Brain microvascular endothelial cell (primary cell): ENCODE data around the gene RFC3.

ENCODE experiments used
- DNase-seq: peaks from one replicate; pipeline ENCODE4 v3.0.0-alpha.2; 2020
- H3K27ac ChIP-seq: fragments of 250-450 bp; sonication (Bioruptor Pico); 2 replicates; pipeline ENCODE4 v1.5.1; 2020; ENCODE audit warnings: mild to moderate bottlenecking, moderate library complexity
- H3K27me3 ChIP-seq: fragments of 250-450 bp; sonication (Bioruptor Pico); replicated peaks from 2 replicates; pipeline ENCODE4 v1.5.1; 2020; ENCODE audit warnings: mild to moderate bottlenecking
- H3K36me3 ChIP-seq: fragments of 250-450 bp; sonication (Bioruptor Pico); replicated peaks from 2 replicates; pipeline ENCODE4 v1.5.1; 2020; ENCODE audit warnings: mild to moderate bottlenecking
- H3K4me3 ChIP-seq: 2 replicates; pipeline ENCODE4 v1.5.1; 2011; ENCODE audit warnings: low read depth, mild to moderate bottlenecking, control low read depth, low read length, moderate library complexity
- CTCF ChIP-seq: IDR thresholded peaks from 2 replicates; pipeline ENCODE4 v1.5.1; 2011; ENCODE audit warnings: low read depth, mild to moderate bottlenecking, moderate library complexity, low read length, control low read depth, inconsistent platforms; ENCODE audit errors: missing control alignments
- in situ Hi-C: cut with HindIII; loops from 2 replicates; pipeline ENCODE4 v1.10.0; 2017; ENCODE audit warnings: low sequenced_read_pairs, low pct_ligation_motif_present

The RFC3 gene

GRCh38 chr13:33865945-33866344, 48.0 kb downstream of the RFC3 start:
- no peak for TF ChIP-seq CTCF
- no peak for DNase-seq
- H3K4me3 ChIP-seq: no peak overlapping the region
- H3K36me3 ChIP-seq: no peaks in the 10 kb centered on the region
- H3K27me3 ChIP-seq: no peaks in the 10 kb centered on the region
- in situ Hi-C loops: no loop called here
- no peak overlapping the region for H3K27ac ChIP-seq

- no peaks in the 10 kb centered on the region for H3K27me3 ChIP-seq
- TF ChIP-seq CTCF: peak; percentile 47
- in situ Hi-C loops: no loop called here
- H3K36me3 ChIP-seq: no peaks in the 10 kb centered on the region
- no peak overlapping the region for H3K4me3 ChIP-seq
- H3K27ac ChIP-seq: no peak overlapping the region
- no peak for DNase-seq
These were observed 49.5 kb downstream of the RFC3 start for GRCh38 chr13:33867472-33867871.

- no peak overlapping the region for H3K27ac ChIP-seq
- DNase-seq: no peak
- in situ Hi-C loops: no loop called here
- no peak for TF ChIP-seq CTCF
- no peaks in the 10 kb centered on the region for H3K27me3 ChIP-seq
- no peak overlapping the region for H3K4me3 ChIP-seq
- H3K36me3 ChIP-seq: no peaks in the 10 kb centered on the region
These were observed 50.5 kb downstream of the RFC3 start for GRCh38 chr13:33868343-33868994.

GRCh38 chr13:33869005-33869404, 51.1 kb downstream of the RFC3 start:
- H3K36me3 ChIP-seq: no peaks in the 10 kb centered on the region
- H3K27ac ChIP-seq: no peak overlapping the region
- no peaks in the 10 kb centered on the region for H3K27me3 ChIP-seq
- no peak overlapping the region for H3K4me3 ChIP-seq
- in situ Hi-C loops: no loop called here
- no peak for TF ChIP-seq CTCF
- DNase-seq: no peak

- no peak overlapping the region for H3K27ac ChIP-seq
- H3K4me3 ChIP-seq: no peak overlapping the region
- no peaks in the 10 kb centered on the region for H3K36me3 ChIP-seq
- no peak for DNase-seq
- in situ Hi-C loops: no loop called here
- H3K27me3 ChIP-seq: no peaks in the 10 kb centered on the region
- TF ChIP-seq CTCF: no peak
These were observed 52.2 kb downstream of the RFC3 start for GRCh38 chr13:33870046-33870668.
